HCT116 (cell line): Measurements from ENCODE around the gene NAA16.

Experiments
- CBX3 ChIP-seq: IDR thresholded peaks from 2 replicates; pipeline ENCODE4 v1.6.1; 2012; ENCODE audit warnings: low read depth
- CTCF ChIP-seq, 3 experiments: fragments of 200-600 bp in 1 of 3; sonication (generic) in 1 of 3; IDR thresholded peaks in 2 of 3; conservative IDR thresholded peaks in 1 of 3; 2 replicates each; pipeline ENCODE4 v1.5.1; 2012 to 2017; ENCODE audit warnings: low read depth in 2 of 3, low read length in 2 of 3, antibody characterized with exemption in 1 of 3, borderline replicate concordance in 1 of 3, control low read depth in 1 of 3, mild to moderate bottlenecking in 1 of 3, mixed read lengths in 1 of 3, mixed run types in 1 of 3, moderate library complexity in 1 of 3; ENCODE audit not compliant: insufficient read depth in 1 of 3
- EZH2 ChIP-seq: fragments of 200-600 bp; sonication (generic); IDR thresholded peaks from 2 replicates; pipeline ENCODE4 v1.6.1; 2017; ENCODE audit warnings: antibody characterized with exemption, mixed run types
- JUND ChIP-seq: IDR thresholded peaks from 2 replicates; pipeline ENCODE4 v1.6.1; 2012
- POLR2A ChIP-seq: IDR thresholded peaks from 2 replicates; pipeline ENCODE4 v1.7.0; 2011; ENCODE audit warnings: borderline replicate concordance; ENCODE audit not compliant: insufficient read depth, insufficient read length; ENCODE audit errors: extremely low read depth
- RAD21 ChIP-seq: IDR thresholded peaks from 2 replicates; pipeline ENCODE4 v1.6.1; 2012; ENCODE audit warnings: low read depth, mild to moderate bottlenecking
- SP1 ChIP-seq: IDR thresholded peaks from 2 replicates; pipeline ENCODE4 v1.6.1; 2012; ENCODE audit warnings: low read depth

GRCh38 chr13:41313659-41314197 is 2.7 kb downstream of the NAA16 start:
- no peak for TF ChIP-seq CTCF (IDR thresholded peaks at IDR 0.05 in 2 of 3, conservative IDR thresholded peaks at IDR 0.05 in 1 of 3; ENCODE audit: borderline replicate concordance in 1 of 3, insufficient read depth in 1 of 3, low read depth in 2 of 3, low read length in 2 of 3)
- TF ChIP-seq POLR2A, result no peak
- TF ChIP-seq JUND, result no peak
- no peak for TF ChIP-seq CBX3
- TF ChIP-seq SP1, result no peak
- TF ChIP-seq EZH2, result no peak
- no peak for TF ChIP-seq RAD21
